Caco-2 (cell line): ENCODE data around the gene CHCHD6. TPM values are rescaled to one million over a fixed set of nuclear protein-coding genes. Genes with fewer than 3 reads are reported as not detected.
A peak's percentile ranks its signal among the peaks of the same experiment; 100 is the strongest.

Source experiments
- BruUV-seq: library from RNA; stranded (reverse); fragments of 400-500 nt; replicated peaks from 2 replicates; lab custom pipeline; 2021; lab: Mats Ljungman, UMichigan
- CTCF ChIA-PET: fragments of 300-600 bp; sonication (Branson Sonifier 250); formaldehyde crosslinking; loops from one replicate; lab custom pipeline; 2022; ENCODE audit warnings: antibody characterized with exemption; lab: Charles Lee
- POLR2A ChIA-PET: fragments of 300-600 bp; sonication (Branson Sonifier 250); formaldehyde crosslinking; loops from one replicate; lab custom pipeline; 2022; ENCODE audit warnings: antibody characterized with exemption; lab: Charles Lee
- DNase-seq, 2 experiments: peaks; one replicate each; pipeline versions ENCODE4 v3.0.0 to v3.0.0-alpha.2; 2020 to 2022
- H3K27me3 ChIP-seq: replicated peaks from 2 replicates; pipeline ENCODE4 v1.6.0; 2011; ENCODE audit warnings: low read length; ENCODE audit not compliant: control insufficient read depth, insufficient read depth
- H3K36me3 ChIP-seq: 2 replicates; pipeline ENCODE4 v1.5.1; 2011; ENCODE audit warnings: low read length; ENCODE audit not compliant: control insufficient read depth, insufficient read depth
- H3K4me1 ChIP-seq: fragments of 250-450 bp; sonication (Bioruptor Pico); 2 replicates; pipeline ENCODE4 v1.5.1; 2020; ENCODE audit warnings: mild to moderate bottlenecking
- H3K4me3 ChIP-seq: 2 replicates; pipeline ENCODE4 v1.5.1; 2011; ENCODE audit warnings: low read depth, mild to moderate bottlenecking, control low read depth, low read length
- H3K9me3 ChIP-seq: fragments of 250-450 bp; sonication (Bioruptor Pico); 2 replicates; pipeline ENCODE4 v1.5.1; 2020; ENCODE audit warnings: mild to moderate bottlenecking, moderate library complexity
- H3K27ac Mint-ChIP-seq: one replicate; pipeline ENCODE4 v1.8.0; 2022; ENCODE audit warnings: mixed read lengths; ENCODE audit not compliant: unreplicated experiment
- H3K27me3 Mint-ChIP-seq: one replicate; pipeline ENCODE4 v1.8.0; 2022; ENCODE audit warnings: mixed read lengths; ENCODE audit not compliant: insufficient read depth, unreplicated experiment
- H3K36me3 Mint-ChIP-seq: one replicate; pipeline ENCODE4 v1.8.0; 2022; ENCODE audit warnings: mild to moderate bottlenecking, mixed read lengths; ENCODE audit not compliant: insufficient read depth, unreplicated experiment
- H3K4me1 Mint-ChIP-seq: one replicate; pipeline ENCODE4 v1.8.0; 2022; ENCODE audit warnings: low read depth, mixed read lengths; ENCODE audit not compliant: unreplicated experiment
- H3K4me3 Mint-ChIP-seq: one replicate; pipeline ENCODE4 v1.8.0; 2022; ENCODE audit warnings: mild to moderate bottlenecking, moderate library complexity, mixed read lengths; ENCODE audit not compliant: unreplicated experiment
- H3K9me3 Mint-ChIP-seq: one replicate; pipeline ENCODE4 v1.8.0; 2022; ENCODE audit warnings: mixed read lengths; ENCODE audit not compliant: unreplicated experiment
- intact Hi-C: fragments of 100-400 bp; cut with micrococcal nuclease; formaldehyde crosslinking; loops from one replicate; pipeline ENCODE4 v1.10.0; 2022; ENCODE audit not compliant: unreplicated experiment
- total RNA-seq: library from RNA; stranded (reverse); gene quantifications from 2 replicates; pipeline ENCODE4 v1.2.3, GENCODE V29; 2022
- TF ChIP-seq, protein P1 (sequence below), 2 experiments: fragments of 200-600 bp in 1 of 2; IDR thresholded peaks; 1 replicate in 1 of 2; 2 replicates in 1 of 2; pipeline versions ENCODE4 v1.5.1 to v1.8.0; 2011 to 2022; ENCODE audit warnings: antibody characterized with exemption in 1 of 2, control low read depth in 1 of 2, inconsistent platforms in 1 of 2, low read depth in 1 of 2, low read length in 1 of 2, mild to moderate bottlenecking in 1 of 2, moderate library complexity in 1 of 2; ENCODE audit not compliant: insufficient read depth in 1 of 2, severe bottlenecking in 1 of 2, unreplicated experiment in 1 of 2

The CHCHD6 gene
- total RNA-seq, 1 experiment from 2014 or later = 49.5 TPM

GRCh38 chr3:126982126-126982470 lies 278.1 kb downstream of the CHCHD6 start:
- H3K27me3 ChIP-seq = no peaks in the 10 kb centered on the region
- H3K4me3 ChIP-seq = peak overlapping the region; percentile 88
- no TSS peak for BruUV-seq
- no peaks in the 10 kb centered on the region for H3K9me3 Mint-ChIP-seq
- peaks cover 10% of the 10 kb centered on the region for H3K36me3 Mint-ChIP-seq
- no peaks in the 10 kb centered on the region for H3K36me3 ChIP-seq
- peaks cover 16% of the 10 kb centered on the region; the same call in 1 of the 2 replicates for H3K4me1 ChIP-seq
- peak overlapping the region; percentile 68 for H3K4me3 Mint-ChIP-seq
- no peaks in the 10 kb centered on the region for H3K27me3 Mint-ChIP-seq
- no peak for DNase-seq
- peaks cover 7% of the 10 kb centered on the region for H3K4me1 Mint-ChIP-seq
- CTCF ChIA-PET = interaction anchor here (0.9 to 4.1 kb wide), 7 partner anchors 11 to 236 kb away, joined by 3 to 18 read pairs (median 4); no protein-coding TSS in a partner anchor
- TF ChIP-seq, protein P1, sequence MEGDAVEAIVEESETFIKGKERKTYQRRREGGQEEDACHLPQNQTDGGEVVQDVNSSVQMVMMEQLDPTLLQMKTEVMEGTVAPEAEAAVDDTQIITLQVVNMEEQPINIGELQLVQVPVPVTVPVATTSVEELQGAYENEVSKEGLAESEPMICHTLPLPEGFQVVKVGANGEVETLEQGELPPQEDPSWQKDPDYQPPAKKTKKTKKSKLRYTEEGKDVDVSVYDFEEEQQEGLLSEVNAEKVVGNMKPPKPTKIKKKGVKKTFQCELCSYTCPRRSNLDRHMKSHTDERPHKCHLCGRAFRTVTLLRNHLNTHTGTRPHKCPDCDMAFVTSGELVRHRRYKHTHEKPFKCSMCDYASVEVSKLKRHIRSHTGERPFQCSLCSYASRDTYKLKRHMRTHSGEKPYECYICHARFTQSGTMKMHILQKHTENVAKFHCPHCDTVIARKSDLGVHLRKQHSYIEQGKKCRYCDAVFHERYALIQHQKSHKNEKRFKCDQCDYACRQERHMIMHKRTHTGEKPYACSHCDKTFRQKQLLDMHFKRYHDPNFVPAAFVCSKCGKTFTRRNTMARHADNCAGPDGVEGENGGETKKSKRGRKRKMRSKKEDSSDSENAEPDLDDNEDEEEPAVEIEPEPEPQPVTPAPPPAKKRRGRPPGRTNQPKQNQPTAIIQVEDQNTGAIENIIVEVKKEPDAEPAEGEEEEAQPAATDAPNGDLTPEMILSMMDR (IDR thresholded peaks at IDR 0.05; ENCODE audit: insufficient read depth in 1 of 2, low read depth in 1 of 2, low read length in 1 of 2, severe bottlenecking in 1 of 2, unreplicated experiment in 1 of 2) = no peak
- H3K9me3 ChIP-seq = no peaks in the 10 kb centered on the region
- POLR2A ChIA-PET = no interaction called here
- intact Hi-C loops = loop anchor here (1.0 to 5.0 kb wide), 3 partner anchors 130 to 303 kb away; no protein-coding TSS in a partner anchor
- no peak overlapping the region for H3K27ac Mint-ChIP-seq

GRCh38 chr3:126982471-126983175 lies 278.6 kb downstream of the CHCHD6 start, which contains the start of gene PLXNA1:
Gene PLXNA1 (plus strand): TSS chr3:126983115. CDS start chr3:126988594, 5,479 bp downstream.
- H3K4me3 ChIP-seq = peak within 1 kb of the TSS; percentile 88
- BruUV-seq = TSS peak; percentile 64
- TF ChIP-seq, protein P1 (IDR thresholded peaks at IDR 0.05; ENCODE audit: insufficient read depth in 1 of 2, low read depth in 1 of 2, low read length in 1 of 2, severe bottlenecking in 1 of 2, unreplicated experiment in 1 of 2) = peak; percentile 92 to 93

GRCh38 chr3:126983276-126983652 lies 279.2 kb downstream of the CHCHD6 start:
- no peak overlapping the region for H3K27ac Mint-ChIP-seq
- TF ChIP-seq, protein P1 (IDR thresholded peaks at IDR 0.05; ENCODE audit: insufficient read depth in 1 of 2, low read depth in 1 of 2, low read length in 1 of 2, severe bottlenecking in 1 of 2, unreplicated experiment in 1 of 2) = no peak
- no peaks in the 10 kb centered on the region for H3K27me3 Mint-ChIP-seq
- peaks cover 9% of the 10 kb centered on the region for H3K36me3 Mint-ChIP-seq
- intact Hi-C loops = loop anchor here (5.0 kb wide), 1 partner anchor 131 kb away; no protein-coding TSS in a partner anchor
- no peaks in the 10 kb centered on the region for H3K9me3 Mint-ChIP-seq
- H3K9me3 ChIP-seq = no peaks in the 10 kb centered on the region
- ChIA-PET POLR2A (no interaction called here), CTCF (interaction anchor here (4.1 kb wide), 1 partner anchor 231 kb away, joined by 18 read pairs; no protein-coding TSS in a partner anchor)
- H3K36me3 ChIP-seq = no peaks in the 10 kb centered on the region
- no TSS peak for BruUV-seq
- H3K4me3 ChIP-seq = peak overlapping the region; percentile 88
- peak overlapping the region; percentile 61 for H3K4me3 Mint-ChIP-seq
- peaks cover 16% of the 10 kb centered on the region; the same call in 1 of the 2 replicates for H3K4me1 ChIP-seq
- DNase-seq = no peak
- peaks cover 7% of the 10 kb centered on the region for H3K4me1 Mint-ChIP-seq
- no peaks in the 10 kb centered on the region for H3K27me3 ChIP-seq

More at GRCh38 chr3:126982471-126983175, 278.6 kb downstream of the CHCHD6 start, which contains the start of gene PLXNA1:
- Histone ChIP-seq H3K4me1 (peaks cover 16% of the 10 kb centered on the region; the same call in 1 of the 2 replicates), H3K36me3 (no peaks in the 10 kb centered on the region), H3K9me3 (no peaks in the 10 kb centered on the region), H3K27me3 (no peaks in the 10 kb centered on the region)
- Mint-ChIP-seq H3K27ac (no peak within 1 kb of the TSS), H3K36me3 (peaks cover 10% of the 10 kb centered on the region), H3K9me3 (no peaks in the 10 kb centered on the region), H3K4me1 (peaks cover 7% of the 10 kb centered on the region), H3K27me3 (no peaks in the 10 kb centered on the region), H3K4me3 (peak within 1 kb of the TSS; percentile 68)
- peak; percentile 65 to 86 for DNase-seq
- ChIA-PET CTCF (interaction anchor here (0.6 to 4.1 kb wide), 13 partner anchors 12 to 1853 kb away, joined by 3 to 18 read pairs (median 4); no protein-coding TSS in a partner anchor), POLR2A (no interaction called here)
- intact Hi-C loops = loop anchor here (1.0 to 5.0 kb wide), 3 partner anchors 130 to 303 kb away; no protein-coding TSS in a partner anchor
